GM19395 (cell line): ENCODE measurements around the gene OPRD1.

Source experiments
- ATAC-seq: cut with Tn5 transposase; IDR thresholded peaks from one replicate; pipeline ENCODE4 v1.9.1; 2021; ENCODE audit warnings: mild to moderate bottlenecking, moderate library complexity; ENCODE audit not compliant: unreplicated experiment

Gene OPRD1

GRCh38 chr1:28902738-28903137 is 90.8 kb downstream of the OPRD1 start:
- ATAC-seq: no peak

- no peak for ATAC-seq
Observed at GRCh38 chr1:28905921-28906666, 94.1 kb downstream of the OPRD1 start.

- no peak for ATAC-seq
Observed at GRCh38 chr1:28909198-28909597, 97.2 kb downstream of the OPRD1 start.

- ATAC-seq: no peak
Observed at GRCh38 chr1:28910379-28911115, 98.6 kb downstream of the OPRD1 start.

GRCh38 chr1:28913786-28914227 is 101.8 kb downstream of the OPRD1 start:
- ATAC-seq: no peak

- ATAC-seq: peak; percentile 88
Observed at GRCh38 chr1:28914228-28915030, 102.5 kb downstream of the OPRD1 start, which contains the start of gene EPB41. EPB41 (plus strand) TSS chr1:28914569; CDS start chr1:28987438, 72,869 bp downstream.

GRCh38 chr1:28915031-28915895 is 103.3 kb downstream of the OPRD1 start:
- ATAC-seq: no peak

- no peak for ATAC-seq
Observed at GRCh38 chr1:28917757-28918118, 105.8 kb downstream of the OPRD1 start.
